IMR-90 (cell line): ENCODE measurements around the gene MAP2K5. TPM values are rescaled to one million over a fixed set of nuclear protein-coding genes. Genes with fewer than 3 reads are reported as not detected.

Experiments used
- ATAC-seq: fragments of 200-7000 bp; cut with Tn5 transposase; 2 replicates; pipeline ENCODE4 v1.9.1; 2020; ENCODE audit warnings: low read depth, mild to moderate bottlenecking, moderate library complexity
- BruUV-seq: library from RNA; stranded (reverse); fragments of 400-500 nt; replicated peaks from 2 replicates; lab custom pipeline; 2021; lab: Mats Ljungman, UMichigan
- CTCF ChIA-PET: fragments of 300-600 bp; formaldehyde crosslinking; extraction: SDS; loops from one replicate; lab custom pipeline; 2021; ENCODE audit warnings: antibody characterized with exemption; lab: Yijun Ruan, JAX
- POLR2A ChIA-PET: fragments of 300-600 bp; sonication (Branson Sonifier 250); formaldehyde crosslinking; loops from one replicate; lab custom pipeline; 2022; ENCODE audit warnings: antibody characterized with exemption; ENCODE audit not compliant: unreplicated experiment; lab: Charles Lee
- DNase-seq: peaks from one replicate; pipeline ENCODE4 v3.0.0; 2013
- H2AFZ ChIP-seq: replicated peaks from 2 replicates; pipeline ENCODE3; 2013; ENCODE audit warnings: low read length, mild to moderate bottlenecking; ENCODE audit not compliant: poor library complexity
- H2AK5ac ChIP-seq: 2 replicates; pipeline ENCODE4 v1.6.1; 2013; ENCODE audit warnings: low read depth, low read length, inconsistent platforms
- H2AK9ac ChIP-seq: replicated peaks from 2 replicates; pipeline ENCODE3; 2013; ENCODE audit warnings: mild to moderate bottlenecking, low read depth, low read length, moderate library complexity; ENCODE audit not compliant: poor library complexity
- H2BK120ac ChIP-seq: 2 replicates; pipeline ENCODE4 v1.6.1; 2013; ENCODE audit warnings: low read depth, low read length, inconsistent platforms
- H2BK15ac ChIP-seq: 3 replicates; pipeline ENCODE4 v1.6.1; 2013; ENCODE audit warnings: low read depth, low read length, inconsistent platforms
- H2BK20ac ChIP-seq: 2 replicates; pipeline ENCODE4 v1.6.1; 2013; ENCODE audit warnings: low read depth, mild to moderate bottlenecking, inconsistent platforms, low read length, moderate library complexity
- H2BK5ac ChIP-seq: 2 replicates; pipeline ENCODE4 v1.6.1; 2013; ENCODE audit warnings: mild to moderate bottlenecking, low read depth, low read length, inconsistent platforms; ENCODE audit not compliant: poor library complexity, severe bottlenecking
- H3K14ac ChIP-seq: replicated peaks from 2 replicates; pipeline ENCODE4 v1.6.1; 2013; ENCODE audit warnings: low read depth, low read length, inconsistent platforms
- H3K18ac ChIP-seq: 2 replicates; pipeline ENCODE4 v1.6.1; 2013; ENCODE audit warnings: low read depth, low read length, control low read depth
- H3K23ac ChIP-seq: 2 replicates; pipeline ENCODE4 v1.6.1; 2013; ENCODE audit warnings: low read depth, low read length, inconsistent platforms
- H3K27ac ChIP-seq: 2 replicates; pipeline ENCODE4 v1.5.1; 2013; ENCODE audit warnings: mild to moderate bottlenecking, control low read depth, low read length; ENCODE audit not compliant: insufficient read depth
- H3K27me3 ChIP-seq: 2 replicates; pipeline ENCODE4 v1.6.1; 2013; ENCODE audit warnings: low read length; ENCODE audit not compliant: control insufficient read depth, insufficient read depth
- H3K36me3 ChIP-seq: 2 replicates; pipeline ENCODE4 v1.6.1; 2013; ENCODE audit warnings: low read length, mixed read lengths; ENCODE audit not compliant: control insufficient read depth, insufficient read depth
- H3K4ac ChIP-seq: 2 replicates; pipeline ENCODE4 v1.6.1; 2013; ENCODE audit warnings: low read depth, low read length, inconsistent platforms
- H3K4me1 ChIP-seq: 2 replicates; pipeline ENCODE4 v1.6.1; 2013; ENCODE audit warnings: low read length, mixed read lengths; ENCODE audit not compliant: control insufficient read depth, insufficient read depth
- H3K4me2 ChIP-seq: 2 replicates; pipeline ENCODE4 v1.6.1; 2013; ENCODE audit warnings: low read depth, mild to moderate bottlenecking, control low read depth, low read length, moderate library complexity
- H3K4me3 ChIP-seq: 2 replicates; pipeline ENCODE4 v1.5.1; 2013; ENCODE audit warnings: low read depth, mild to moderate bottlenecking, control low read depth, low read length, moderate library complexity; ENCODE audit not compliant: insufficient read depth
- H3K56ac ChIP-seq: 2 replicates; pipeline ENCODE4 v1.6.1; 2013; ENCODE audit warnings: low read length, inconsistent platforms; ENCODE audit not compliant: insufficient read depth; ENCODE audit errors: extremely low read depth
- H3K79me1 ChIP-seq, 2 experiments: 2 replicates each; pipeline ENCODE4 v1.6.1; 2013; ENCODE audit warnings: low read length in 2 of 2, inconsistent platforms in 1 of 2, low read depth in 1 of 2
- H3K9ac ChIP-seq: 2 replicates; pipeline ENCODE4 v1.6.1; 2013; ENCODE audit warnings: low read depth, low read length, control low read depth
- H3K9me1 ChIP-seq: 2 replicates; pipeline ENCODE4 v1.6.1; 2013; ENCODE audit warnings: low read length, inconsistent platforms; ENCODE audit not compliant: insufficient read depth
- H3K9me3 ChIP-seq: 2 replicates; pipeline ENCODE4 v1.6.1; 2013; ENCODE audit warnings: low read length; ENCODE audit not compliant: control insufficient read depth, insufficient read depth
- H4K20me1 ChIP-seq: 2 replicates; pipeline ENCODE4 v1.6.1; 2013; ENCODE audit warnings: low read length, inconsistent platforms; ENCODE audit not compliant: insufficient read depth
- H4K5ac ChIP-seq: 2 replicates; pipeline ENCODE4 v1.6.1; 2013; ENCODE audit warnings: mild to moderate bottlenecking, low read depth, low read length, control low read depth
- H4K8ac ChIP-seq, 2 experiments: 2 replicates each; pipeline ENCODE4 v1.6.1; 2013; ENCODE audit warnings: low read depth in 2 of 2, low read length in 2 of 2, control low read depth in 1 of 2, inconsistent platforms in 1 of 2
- H4K91ac ChIP-seq: 2 replicates; pipeline ENCODE4 v1.6.1; 2013; ENCODE audit warnings: low read depth, low read length, inconsistent platforms; ENCODE audit not compliant: insufficient read depth
- CEBPB ChIP-seq: IDR thresholded peaks from 2 replicates; pipeline ENCODE4 v1.6.1; 2012; ENCODE audit warnings: low read depth, low read length, improper control_type of control experiment
- CHD1 ChIP-seq: IDR thresholded peaks from 2 replicates; pipeline ENCODE4 v1.6.1; 2012; ENCODE audit warnings: low read depth, low read length, improper control_type of control experiment
- CTCF ChIP-seq: conservative IDR thresholded peaks from 2 replicates; pipeline ENCODE4 v1.5.1; 2012; ENCODE audit warnings: mild to moderate bottlenecking, low read depth, low read length, improper control_type of control experiment
- ELK1 ChIP-seq: fragments of 150-350 bp; IDR thresholded peaks from 2 replicates; pipeline ENCODE4 v1.6.1; 2016; ENCODE audit warnings: low read depth, mild to moderate bottlenecking, low read length, moderate library complexity, borderline replicate concordance
- FOS ChIP-seq: fragments of 150-350 bp; IDR thresholded peaks from 2 replicates; pipeline ENCODE4 v1.6.1; 2016; ENCODE audit warnings: low read depth, low read length
- MAZ ChIP-seq: IDR thresholded peaks from 2 replicates; pipeline ENCODE4 v1.6.1; 2012; ENCODE audit warnings: low read depth, mild to moderate bottlenecking, low read length, improper control_type of control experiment, moderate library complexity, borderline replicate concordance
- MXI1 ChIP-seq: IDR thresholded peaks from 2 replicates; pipeline ENCODE4 v1.6.1; 2012; ENCODE audit warnings: low read depth, mild to moderate bottlenecking, low read length, moderate library complexity, borderline replicate concordance
- NFE2L2 ChIP-seq: fragments of 150-350 bp; IDR thresholded peaks from 2 replicates; pipeline ENCODE4 v1.6.1; 2016; ENCODE audit warnings: low read depth, mild to moderate bottlenecking, low read length
- POLR2A ChIP-seq: IDR thresholded peaks from 2 replicates; pipeline ENCODE4 v1.6.1; 2012; ENCODE audit warnings: mild to moderate bottlenecking, low read depth, low read length
- RAD21 ChIP-seq: IDR thresholded peaks from 2 replicates; pipeline ENCODE4 v1.6.1; 2012; ENCODE audit warnings: low read length, improper control_type of control experiment
- RCOR1 ChIP-seq: IDR thresholded peaks from 2 replicates; pipeline ENCODE4 v1.6.1; 2012; ENCODE audit warnings: mild to moderate bottlenecking, low read length, improper control_type of control experiment; ENCODE audit not compliant: insufficient replicate concordance
- RFX5 ChIP-seq: IDR thresholded peaks from 2 replicates; pipeline ENCODE4 v1.8.0; 2012; ENCODE audit warnings: low read depth, mild to moderate bottlenecking, low read length, moderate library complexity
- SMC3 ChIP-seq: fragments of 150-350 bp; IDR thresholded peaks from 2 replicates; pipeline ENCODE4 v1.6.1; 2016; ENCODE audit warnings: low read depth, mild to moderate bottlenecking, antibody characterized with exemption, low read length, moderate library complexity
- USF2 ChIP-seq: fragments of 150-350 bp; IDR thresholded peaks from 2 replicates; pipeline ENCODE4 v1.6.1; 2017; ENCODE audit warnings: mild to moderate bottlenecking, antibody characterized with exemption, low read length, low read depth
- WGBS, 2 experiments: methylation state at CpG; one replicate each; pipeline versions ENCODE4 v1.1.5 to v1.1.7; 2013; ENCODE audit warnings: missing lambda C conversion rate in 2 of 2; ENCODE audit not compliant: insufficient read length in 1 of 2; ENCODE audit errors: extremely low coverage in 2 of 2; 5-methylcytosine and 5-hydroxymethylcytosine counted together
- dilution Hi-C: fragments of 300-500 bp; cut with HindIII; formaldehyde crosslinking; loops from one replicate; pipeline ENCODE4 v1.14.3; 2018; ENCODE audit warnings: low sequenced_read_pairs; ENCODE audit not compliant: unreplicated experiment
- in situ Hi-C: fragments of 300-500 bp; cut with MboI; formaldehyde crosslinking; loops from 3 replicates; pipeline ENCODE4 v1.14.3; 2019; ENCODE audit warnings: low sequenced_read_pairs, inconsistent platforms, mixed read lengths
- intact Hi-C: fragments of 100-400 bp; cut with micrococcal nuclease; formaldehyde crosslinking; loops from 2 replicates; pipeline ENCODE4 v1.10.0; 2022
- polyA plus RNA-seq, 3 experiments: library from polyadenylated mRNA; depleted of rRNA; stranded (reverse); fragments of >200 nt; gene quantifications; 2 replicates each; pipeline ENCODE4 v1.2.3, GENCODE V29; 2012; ENCODE audit warnings: low replicate concordance in 1 of 3
- total RNA-seq: library from RNA; depleted of rRNA; stranded (reverse); fragments of >200 nt; gene quantifications from 2 replicates; pipeline ENCODE4 v1.2.3, GENCODE V29; 2012

Gene MAP2K5
- total and polyA plus RNA-seq, 2 of the 4 experiments (the other 2 are of a cell fraction) = 1.6 to 6.1 TPM

GRCh38 chr15:67832897-67833709, 290.6 kb downstream of the MAP2K5 start:
- Histone ChIP-seq H2BK20ac (no peak overlapping the region), H2AK5ac (no peak overlapping the region), H3K9me1 (no peaks in the 10 kb centered on the region), H3K4me1 (no peaks in the 10 kb centered on the region), H3K23ac (peak overlapping the region; percentile 41; the same call in 1 of the 2 replicates), H3K4me3 (peak overlapping the region; percentile 25; the same call in 1 of the 2 replicates), H2AFZ (peak overlapping the region; percentile 80), H2AK9ac (no peak overlapping the region), H3K18ac (no peak overlapping the region), H4K91ac (no peak overlapping the region), H3K36me3 (no peaks in the 10 kb centered on the region), H3K27ac (no peak overlapping the region), H2BK15ac (no peak overlapping the region), H4K8ac (no peak overlapping the region), H4K5ac (no peak overlapping the region), H3K56ac (no peak overlapping the region), H3K9ac (no peak overlapping the region), H3K27me3 (peaks cover 90% of the 10 kb centered on the region), H3K4ac (no peak overlapping the region), H3K9me3 (no peaks in the 10 kb centered on the region), H4K20me1 (no peaks in the 10 kb centered on the region), H2BK120ac (no peak overlapping the region), H3K4me2 (peak overlapping the region; percentile 86), H2BK5ac (no peak overlapping the region), H3K79me1 (no peaks in the 10 kb centered on the region), H3K14ac (no peak overlapping the region)
- intact Hi-C loops (loop anchor here (1.0 to 10.0 kb wide), 5 partner anchors 291 to 886 kb away; partner anchors contain the start of genes MAP2K5 and SMAD3), in situ Hi-C loops (no loop called here), dilution Hi-C loops (no loop called here)
- no peak for DNase-seq
- ChIA-PET CTCF (interaction anchor here (1.1 to 2.1 kb wide), 2 partner anchors 332 to 376 kb away, joined by 3 to 4 read pairs; no protein-coding TSS in a partner anchor), POLR2A (interaction anchor here (0.6 kb wide), 1 partner anchor 398 kb away, joined by 5 read pairs; no protein-coding TSS in a partner anchor)
- BruUV-seq = no TSS peak
- ATAC-seq = no peak; the same call in 1 of the 2 replicates
- WGBS, 2 experiments = 3% methylated on average over 13 of the region's 32 CpGs; no CpG with 5 or more reads in 1 of the 2 experiments
- TF ChIP-seq SMC3 (no peak), RFX5 (no peak), RCOR1 (no peak), RAD21 (no peak), CTCF (no peak), CHD1 (no peak), USF2 (no peak), POLR2A (no peak), CEBPB (no peak), ELK1 (no peak), MAZ (no peak), FOS (no peak), NFE2L2 (no peak), MXI1 (no peak)
